Ectodermal cell (in vitro differentiated cells): ENCODE data around the gene LRIG1.

Experiments
- H3K27ac ChIP-seq: 2 replicates; pipeline ENCODE4 v1.7.0; 2013; ENCODE audit warnings: mild to moderate bottlenecking, low read depth, low read length; ENCODE audit not compliant: insufficient read depth, poor library complexity, severe bottlenecking
- H3K27me3 ChIP-seq: 2 replicates; pipeline ENCODE4 v1.7.0; 2013; ENCODE audit warnings: mild to moderate bottlenecking, low read length; ENCODE audit not compliant: insufficient read depth, control insufficient read depth, poor library complexity, severe bottlenecking
- H3K36me3 ChIP-seq: one replicate; pipeline ENCODE4 v1.7.0; 2013; ENCODE audit warnings: low read length; ENCODE audit not compliant: control insufficient read depth, insufficient read depth
- H3K4me1 ChIP-seq: one replicate; pipeline ENCODE4 v1.7.0; 2013; ENCODE audit warnings: low read length; ENCODE audit not compliant: control insufficient read depth, insufficient read depth
- H3K4me3 ChIP-seq: 2 replicates; pipeline ENCODE4 v1.7.0; 2013; ENCODE audit warnings: low read depth, low read length, control low read depth; ENCODE audit not compliant: insufficient read depth
- H3K9me3 ChIP-seq: 2 replicates; pipeline ENCODE4 v1.7.0; 2013; ENCODE audit warnings: mild to moderate bottlenecking, low read length, moderate library complexity; ENCODE audit not compliant: control insufficient read depth
- WGBS, 2 experiments: methylation state at CpG; one replicate each; pipeline ENCODE4 v1.1.7; 2013; ENCODE audit warnings: missing lambda C conversion rate in 2 of 2; 5-methylcytosine and 5-hydroxymethylcytosine counted together

The LRIG1 gene

GRCh38 chr3:66406163-66406562 lies 94.7 kb downstream of the LRIG1 start:
- H3K27ac ChIP-seq, result no peak overlapping the region
- no peak overlapping the region for H3K4me3 ChIP-seq
- WGBS, 2 experiments, result 75 to 87% methylated on average over 5 of the region's 5 CpGs
- peaks cover 67% of the 10 kb centered on the region for H3K36me3 ChIP-seq
- H3K9me3 ChIP-seq, result no peaks in the 10 kb centered on the region
- H3K4me1 ChIP-seq, result peaks cover 26% of the 10 kb centered on the region
- H3K27me3 ChIP-seq, result no peaks in the 10 kb centered on the region

GRCh38 chr3:66405701-66406091 lies 95.1 kb downstream of the LRIG1 start:
- no peak overlapping the region for H3K4me3 ChIP-seq
- H3K27ac ChIP-seq, result no peak overlapping the region
- H3K36me3 ChIP-seq, result peaks cover 62% of the 10 kb centered on the region
- H3K9me3 ChIP-seq, result no peaks in the 10 kb centered on the region
- H3K4me1 ChIP-seq, result peaks cover 28% of the 10 kb centered on the region
- WGBS, 2 experiments, result 95% methylated on average over 11 of the region's 11 CpGs
- H3K27me3 ChIP-seq, result no peaks in the 10 kb centered on the region

GRCh38 chr3:66404903-66405700 lies 95.7 kb downstream of the LRIG1 start:
- H3K4me3 ChIP-seq, result no peak overlapping the region
- H3K36me3 ChIP-seq, result peaks cover 56% of the 10 kb centered on the region
- no peaks in the 10 kb centered on the region for H3K9me3 ChIP-seq
- WGBS, 2 experiments, result 94% methylated on average over 32 of the region's 32 CpGs
- no peak overlapping the region for H3K27ac ChIP-seq
- H3K27me3 ChIP-seq, result no peaks in the 10 kb centered on the region
- peaks cover 28% of the 10 kb centered on the region for H3K4me1 ChIP-seq

- peaks cover 28% of the 10 kb centered on the region for H3K4me1 ChIP-seq
- no peaks in the 10 kb centered on the region for H3K27me3 ChIP-seq
- H3K36me3 ChIP-seq, result peaks cover 48% of the 10 kb centered on the region
- 85 to 90% methylated on average over 15 of the region's 15 CpGs for WGBS, 2 experiments
- no peaks in the 10 kb centered on the region for H3K9me3 ChIP-seq
- no peak overlapping the region for H3K27ac ChIP-seq
- H3K4me3 ChIP-seq, result no peak overlapping the region
Observed at GRCh38 chr3:66404197-66404596, 96.6 kb downstream of the LRIG1 start.

- Histone ChIP-seq H3K27ac (no peak overlapping the region), H3K27me3 (no peaks in the 10 kb centered on the region), H3K4me1 (peaks cover 28% of the 10 kb centered on the region), H3K4me3 (no peak overlapping the region), H3K9me3 (no peaks in the 10 kb centered on the region), H3K36me3 (peaks cover 49% of the 10 kb centered on the region)
- 86 to 87% methylated on average over 13 of the region's 13 CpGs for WGBS, 2 experiments
Observed at GRCh38 chr3:66403323-66403990, 97.4 kb downstream of the LRIG1 start.

- no peak overlapping the region for H3K27ac ChIP-seq
- peaks cover 49% of the 10 kb centered on the region for H3K36me3 ChIP-seq
- no peaks in the 10 kb centered on the region for H3K27me3 ChIP-seq
- H3K4me1 ChIP-seq, result peaks cover 28% of the 10 kb centered on the region
- no peaks in the 10 kb centered on the region for H3K9me3 ChIP-seq
- 92 to 93% methylated on average over 13 of the region's 13 CpGs for WGBS, 2 experiments
- no peak overlapping the region for H3K4me3 ChIP-seq
Observed at GRCh38 chr3:66402596-66403290, 98.1 kb downstream of the LRIG1 start.

- Histone ChIP-seq H3K4me1 (peaks cover 23% of the 10 kb centered on the region), H3K27ac (no peak overlapping the region), H3K9me3 (no peaks in the 10 kb centered on the region), H3K4me3 (no peak overlapping the region), H3K36me3 (peaks cover 52% of the 10 kb centered on the region), H3K27me3 (no peaks in the 10 kb centered on the region)
- 91 to 92% methylated on average over 20 of the region's 20 CpGs for WGBS, 2 experiments
Observed at GRCh38 chr3:66401675-66402491, 98.9 kb downstream of the LRIG1 start.

GRCh38 chr3:66401157-66401550 lies 99.7 kb downstream of the LRIG1 start:
- Histone ChIP-seq H3K27ac (peak overlapping the region; percentile 51), H3K9me3 (no peaks in the 10 kb centered on the region), H3K36me3 (peaks cover 53% of the 10 kb centered on the region), H3K4me1 (peaks cover 19% of the 10 kb centered on the region), H3K27me3 (no peaks in the 10 kb centered on the region), H3K4me3 (no peak overlapping the region)
- WGBS, 2 experiments, result 83 to 90% methylated on average over 8 to 10 of the region's 10 CpGs

GRCh38 chr3:66400411-66401156 lies 100.2 kb downstream of the LRIG1 start:
- Histone ChIP-seq H3K27ac (peak overlapping the region; percentile 51), H3K9me3 (no peaks in the 10 kb centered on the region), H3K4me1 (peaks cover 19% of the 10 kb centered on the region), H3K36me3 (peaks cover 53% of the 10 kb centered on the region), H3K27me3 (no peaks in the 10 kb centered on the region), H3K4me3 (no peak overlapping the region)
- 71 to 77% methylated on average over 15 of the region's 15 CpGs for WGBS, 2 experiments
